GM19452 (cell line): ENCODE data around the gene SPATA9.

ENCODE experiments used
- ATAC-seq: cut with Tn5 transposase; IDR thresholded peaks from one replicate; pipeline ENCODE4 v1.9.1; 2021; ENCODE audit not compliant: unreplicated experiment

Gene SPATA9

GRCh38 chr5:95620870-95621838 is 61.6 kb downstream of the SPATA9 start:
- ATAC-seq, result peak; percentile 42

- ATAC-seq, result peak; percentile 65
Measured at GRCh38 chr5:95620030-95620869, 62.5 kb downstream of the SPATA9 start, which contains the start of gene GPR150. Gene GPR150 (plus strand): TSS chr5:95620087. CDS start chr5:95620276, 189 bp downstream.

- no peak for ATAC-seq
Measured at GRCh38 chr5:95619514-95620029, 63.2 kb downstream of the SPATA9 start.

- no peak for ATAC-seq
Measured at GRCh38 chr5:95619096-95619495, 63.7 kb downstream of the SPATA9 start.

GRCh38 chr5:95617057-95617456 is 65.7 kb downstream of the SPATA9 start:
- no peak for ATAC-seq

- ATAC-seq, result peak; percentile 50
Measured at GRCh38 chr5:95615164-95615467, 67.7 kb downstream of the SPATA9 start.

- ATAC-seq, result no peak
Measured at GRCh38 chr5:95613514-95613913, 69.3 kb downstream of the SPATA9 start.

- ATAC-seq, result no peak
Measured at GRCh38 chr5:95611396-95611795, 71.4 kb downstream of the SPATA9 start.

- ATAC-seq, result no peak
Measured at GRCh38 chr5:95610546-95610945, 72.2 kb downstream of the SPATA9 start.

GRCh38 chr5:95609711-95610110 is 73.1 kb downstream of the SPATA9 start:
- no peak for ATAC-seq
